ENCODE data around the gene SMIM13. TPM values are rescaled to one million over a fixed set of nuclear protein-coding genes. Genes with fewer than 3 reads are reported as not detected.

Gene SMIM13
- polyA plus RNA-seq, 2 of the 4 experiments (the other 2 are of a cell fraction) = 12.7 to 12.8 TPM

DNA sequence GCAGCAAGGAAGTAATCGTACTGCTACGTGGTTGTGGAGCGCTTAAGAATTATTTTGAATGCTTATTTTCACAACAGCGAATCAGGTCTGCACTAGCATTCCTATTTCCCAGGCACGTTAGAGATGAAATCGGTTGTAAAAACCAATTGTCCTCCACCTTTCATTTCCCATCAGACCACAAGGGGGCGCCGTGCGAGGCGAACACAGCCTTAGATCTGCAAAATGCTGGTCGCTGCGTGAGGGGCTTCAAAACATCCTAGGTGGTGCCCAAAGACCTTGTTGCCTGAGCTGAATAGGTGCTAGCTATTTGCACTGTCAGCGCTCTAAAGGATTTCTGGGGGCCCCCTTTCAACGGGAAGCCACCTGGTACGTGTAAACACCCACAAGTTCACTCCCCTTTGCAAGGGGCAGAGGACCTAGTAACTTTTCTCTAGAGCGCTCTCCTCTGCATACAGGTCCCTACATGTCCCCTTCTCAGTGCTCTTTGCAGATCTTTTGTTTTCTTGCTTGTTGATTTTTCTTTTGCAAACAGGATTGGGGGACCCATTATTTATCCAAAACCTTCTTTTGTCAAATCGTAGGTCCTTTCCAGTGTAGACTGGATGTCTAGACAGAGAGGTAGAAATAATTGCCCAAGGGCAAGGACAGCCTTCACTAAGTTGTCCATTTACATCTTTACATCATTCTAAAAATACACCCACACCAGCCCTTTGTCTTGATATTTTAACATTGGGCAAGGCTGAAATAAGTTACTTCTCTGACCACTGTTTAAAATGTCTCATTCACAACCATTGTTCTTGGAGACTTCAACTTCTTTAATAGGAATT is 79.1 kb downstream of the SMIM13 start:
- WGBS (ENCODE audit: missing lambda C conversion rate) = 29% methylated on average over 17 of the region's 17 CpGs
- Histone ChIP-seq H3K9me3 (no peaks in the 10 kb centered on the region), H3K4me1 (peaks cover 10% of the 10 kb centered on the region), H3K27ac (peak overlapping the region; percentile 69 to 83), H3K4me2 (peak overlapping the region; percentile 50), H3K4me3 (no peak overlapping the region)
- ATAC-seq (peak; percentile 54 to 84; a peak in 4 of 6 replicates), DNase-seq (ENCODE audit: low read depth in 1 of 2, low spot score in 1 of 2) (peak in 1 of 2 experiments; percentile 64), FAIRE-seq (no peak)
- TF ChIP-seq, protein P1, sequence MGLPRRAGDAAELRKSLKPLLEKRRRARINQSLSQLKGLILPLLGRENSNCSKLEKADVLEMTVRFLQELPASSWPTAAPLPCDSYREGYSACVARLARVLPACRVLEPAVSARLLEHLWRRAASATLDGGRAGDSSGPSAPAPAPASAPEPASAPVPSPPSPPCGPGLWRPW (IDR thresholded peaks at IDR 0.05) = no peak
- TF ChIP-seq KDM5A (IDR thresholded peaks at IDR 0.05) = no peak
- TF ChIP-seq EHF (CRISPR knock-in tag; IDR thresholded peaks at IDR 0.05) = no peak
- TF ChIP-seq, protein P2, sequence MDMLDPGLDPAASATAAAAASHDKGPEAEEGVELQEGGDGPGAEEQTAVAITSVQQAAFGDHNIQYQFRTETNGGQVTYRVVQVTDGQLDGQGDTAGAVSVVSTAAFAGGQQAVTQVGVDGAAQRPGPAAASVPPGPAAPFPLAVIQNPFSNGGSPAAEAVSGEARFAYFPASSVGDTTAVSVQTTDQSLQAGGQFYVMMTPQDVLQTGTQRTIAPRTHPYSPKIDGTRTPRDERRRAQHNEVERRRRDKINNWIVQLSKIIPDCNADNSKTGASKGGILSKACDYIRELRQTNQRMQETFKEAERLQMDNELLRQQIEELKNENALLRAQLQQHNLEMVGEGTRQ (IDR thresholded peaks at IDR 0.05) = no peak
- peak; percentile 48 to 67; a peak in 4 of 5 replicates for TF ChIP-seq RAD21 (conservative IDR thresholded peaks at IDR 0.05 in 1 of 2, IDR thresholded peaks at IDR 0.05 in 1 of 2)
- no peak for TF ChIP-seq CBX8 (IDR thresholded peaks at IDR 0.05)
- TF ChIP-seq, protein P3, sequence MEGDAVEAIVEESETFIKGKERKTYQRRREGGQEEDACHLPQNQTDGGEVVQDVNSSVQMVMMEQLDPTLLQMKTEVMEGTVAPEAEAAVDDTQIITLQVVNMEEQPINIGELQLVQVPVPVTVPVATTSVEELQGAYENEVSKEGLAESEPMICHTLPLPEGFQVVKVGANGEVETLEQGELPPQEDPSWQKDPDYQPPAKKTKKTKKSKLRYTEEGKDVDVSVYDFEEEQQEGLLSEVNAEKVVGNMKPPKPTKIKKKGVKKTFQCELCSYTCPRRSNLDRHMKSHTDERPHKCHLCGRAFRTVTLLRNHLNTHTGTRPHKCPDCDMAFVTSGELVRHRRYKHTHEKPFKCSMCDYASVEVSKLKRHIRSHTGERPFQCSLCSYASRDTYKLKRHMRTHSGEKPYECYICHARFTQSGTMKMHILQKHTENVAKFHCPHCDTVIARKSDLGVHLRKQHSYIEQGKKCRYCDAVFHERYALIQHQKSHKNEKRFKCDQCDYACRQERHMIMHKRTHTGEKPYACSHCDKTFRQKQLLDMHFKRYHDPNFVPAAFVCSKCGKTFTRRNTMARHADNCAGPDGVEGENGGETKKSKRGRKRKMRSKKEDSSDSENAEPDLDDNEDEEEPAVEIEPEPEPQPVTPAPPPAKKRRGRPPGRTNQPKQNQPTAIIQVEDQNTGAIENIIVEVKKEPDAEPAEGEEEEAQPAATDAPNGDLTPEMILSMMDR (IDR thresholded peaks at IDR 0.05) = peak; percentile 63
- TF ChIP-seq POLR2A (IDR thresholded peaks at IDR 0.05; ENCODE audit: low read length) = no peak
- no peak for TF ChIP-seq NPAS2 (CRISPR knock-in tag; IDR thresholded peaks at IDR 0.05; ENCODE audit: borderline replicate concordance)
- TF ChIP-seq TP53 (CRISPR knock-in tag; IDR thresholded peaks at IDR 0.05) = no peak
- no peak for TF ChIP-seq KDM1A (IDR thresholded peaks at IDR 0.05; ENCODE audit: low read depth)
- peak; percentile 49 for TF ChIP-seq MAFK (IDR thresholded peaks at IDR 0.05; ENCODE audit: partially characterized antibody)
- TF ChIP-seq SMC3 (IDR thresholded peaks at IDR 0.05) = peak; percentile 65
- TF ChIP-seq, protein P4, sequence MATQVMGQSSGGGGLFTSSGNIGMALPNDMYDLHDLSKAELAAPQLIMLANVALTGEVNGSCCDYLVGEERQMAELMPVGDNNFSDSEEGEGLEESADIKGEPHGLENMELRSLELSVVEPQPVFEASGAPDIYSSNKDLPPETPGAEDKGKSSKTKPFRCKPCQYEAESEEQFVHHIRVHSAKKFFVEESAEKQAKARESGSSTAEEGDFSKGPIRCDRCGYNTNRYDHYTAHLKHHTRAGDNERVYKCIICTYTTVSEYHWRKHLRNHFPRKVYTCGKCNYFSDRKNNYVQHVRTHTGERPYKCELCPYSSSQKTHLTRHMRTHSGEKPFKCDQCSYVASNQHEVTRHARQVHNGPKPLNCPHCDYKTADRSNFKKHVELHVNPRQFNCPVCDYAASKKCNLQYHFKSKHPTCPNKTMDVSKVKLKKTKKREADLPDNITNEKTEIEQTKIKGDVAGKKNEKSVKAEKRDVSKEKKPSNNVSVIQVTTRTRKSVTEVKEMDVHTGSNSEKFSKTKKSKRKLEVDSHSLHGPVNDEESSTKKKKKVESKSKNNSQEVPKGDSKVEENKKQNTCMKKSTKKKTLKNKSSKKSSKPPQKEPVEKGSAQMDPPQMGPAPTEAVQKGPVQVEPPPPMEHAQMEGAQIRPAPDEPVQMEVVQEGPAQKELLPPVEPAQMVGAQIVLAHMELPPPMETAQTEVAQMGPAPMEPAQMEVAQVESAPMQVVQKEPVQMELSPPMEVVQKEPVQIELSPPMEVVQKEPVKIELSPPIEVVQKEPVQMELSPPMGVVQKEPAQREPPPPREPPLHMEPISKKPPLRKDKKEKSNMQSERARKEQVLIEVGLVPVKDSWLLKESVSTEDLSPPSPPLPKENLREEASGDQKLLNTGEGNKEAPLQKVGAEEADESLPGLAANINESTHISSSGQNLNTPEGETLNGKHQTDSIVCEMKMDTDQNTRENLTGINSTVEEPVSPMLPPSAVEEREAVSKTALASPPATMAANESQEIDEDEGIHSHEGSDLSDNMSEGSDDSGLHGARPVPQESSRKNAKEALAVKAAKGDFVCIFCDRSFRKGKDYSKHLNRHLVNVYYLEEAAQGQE (IDR thresholded peaks at IDR 0.05) = no peak
- POLR2A ChIA-PET = no interaction called here
- CTCF ChIA-PET = interaction anchor here (0.6 to 2.5 kb wide), 13 partner anchors 8 to 324 kb away, joined by 3 to 26 read pairs (median 4); no protein-coding TSS in a partner anchor

DNA sequence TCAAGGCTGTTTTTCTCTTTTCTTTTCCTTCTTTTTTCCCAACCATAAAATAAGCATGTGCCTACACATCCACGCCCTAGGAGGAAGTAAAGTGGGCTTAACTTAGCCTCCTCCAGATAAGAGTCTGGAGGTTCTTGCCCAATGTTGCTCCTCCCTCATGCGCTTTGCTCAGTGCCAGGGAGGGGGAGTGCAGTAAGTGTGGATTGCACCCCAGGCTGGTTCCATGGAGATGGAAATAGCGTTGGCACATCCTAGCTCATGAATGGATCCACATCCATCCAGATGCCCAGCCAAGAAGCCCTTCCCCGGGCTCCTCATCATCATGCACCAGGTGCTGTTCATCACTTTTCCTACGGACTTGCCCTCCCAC is 80.6 kb downstream of the SMIM13 start:
- ChIA-PET POLR2A (interaction anchor here (1.2 kb wide), 1 partner anchor 14 kb away, joined by 3 read pairs; no protein-coding TSS in a partner anchor), CTCF (interaction anchor here (0.8 to 3.8 kb wide), 4 partner anchors 14 to 322 kb away, joined by 4 to 20 read pairs (median 4); no protein-coding TSS in a partner anchor)
- Histone ChIP-seq H3K4me3 (no peak overlapping the region), H3K27ac (peak overlapping the region in 1 of 2 experiments; percentile 71; a peak in 3 of 6 replicates), H3K4me2 (no peak overlapping the region), H3K9me3 (no peaks in the 10 kb centered on the region), H3K4me1 (peaks cover 10% of the 10 kb centered on the region)
- WGBS (ENCODE audit: missing lambda C conversion rate) = 97% methylated on average over 5 of the region's 5 CpGs
- no peak for TF ChIP-seq MAZ (IDR thresholded peaks at IDR 0.05; ENCODE audit: borderline replicate concordance, low read depth, low read length)
- no peak for TF ChIP-seq RFX5 (IDR thresholded peaks at IDR 0.05)
- no peak for TF ChIP-seq MAFK (IDR thresholded peaks at IDR 0.05; ENCODE audit: partially characterized antibody)
- DNase-seq (ENCODE audit: low read depth in 1 of 2, low spot score in 1 of 2) (no peak), FAIRE-seq (no peak), ATAC-seq (no peak)

Measured in A549 (cell line).